Body of pancreas (tissue), 4 donors: ENCODE data around the gene RASD1. TPM values are rescaled to one million over a fixed set of nuclear protein-coding genes. Genes with fewer than 3 reads are reported as not detected.

ENCODE experiments used
- ATAC-seq: fragments of 150-250 bp; one replicate; pipeline ENCODE4 v1.9.1; 2016
- DNase-seq, 4 donors: peaks; one replicate each; pipeline ENCODE4 v3.0.0-alpha.2; 2019
- H3K27ac ChIP-seq, 4 donors: fragments of 200-600 bp; sonication (generic); 1 replicate in 3 of 4; 2 replicates in 1 of 4; pipeline versions ENCODE4 v1.5.1 to v1.6.1; 2016 to 2019; ENCODE audit warnings: mild to moderate bottlenecking in 1 of 4, mixed read lengths in 1 of 4, moderate library complexity in 1 of 4
- H3K27me3 ChIP-seq, 2 donors: fragments of 200-600 bp; sonication (generic); one replicate each; pipeline ENCODE4 v1.6.0; 2016; ENCODE audit warnings: mild to moderate bottlenecking in 1 of 2
- H3K36me3 ChIP-seq, 2 donors: fragments of 200-600 bp; sonication (generic); replicated peaks in 1 of 2; 2 replicates each; pipeline ENCODE4 v1.5.1; 2016; ENCODE audit warnings: low read depth in 2 of 2; ENCODE audit not compliant: insufficient read depth in 1 of 2
- H3K4me1 ChIP-seq: fragments of 200-600 bp; sonication (generic); one replicate; pipeline ENCODE4 v1.6.0; 2016
- H3K4me3 ChIP-seq, 2 donors: fragments of 200-600 bp; sonication (generic); 1 replicate in 1 of 2; 2 replicates in 1 of 2; pipeline ENCODE4 v1.5.1; 2016 to 2019
- H3K9me3 ChIP-seq, 3 donors: fragments of 200-600 bp; sonication (generic); 1 replicate in 2 of 3; 2 replicates in 1 of 3; pipeline ENCODE4 v1.5.1; 2016
- POLR2A ChIP-seq, 3 donors: fragments of 450-650 bp; IDR thresholded peaks; one replicate each; pipeline ENCODE4 v1.6.1; 2016; ENCODE audit warnings: antibody characterized with exemption in 3 of 3, mild to moderate bottlenecking in 2 of 3
- WGBS, 2 donors: methylation state at CpG; one replicate each; pipeline ENCODE4 v1.1.5; 2017; 5-methylcytosine and 5-hydroxymethylcytosine counted together
- intact Hi-C: fragments of 100-400 bp; cut with DNase I; formaldehyde crosslinking; loops from one replicate; pipeline ENCODE4 v1.15.1; 2023
- total RNA-seq, 2 donors: library from RNA; depleted of rRNA; stranded (reverse); fragments of >200 nt; gene quantifications; one replicate each; pipeline ENCODE4 v1.1.0, GENCODE V29; 2016
- TF ChIP-seq, protein P1 (sequence below), 7 experiments: fragments of 450-650 bp in 4 of 7; fragments of 200-600 bp in 3 of 7; sonication (generic) in 3 of 7; IDR thresholded peaks; one replicate each; pipeline ENCODE4 v1.5.1; 2016 to 2019; ENCODE audit warnings: antibody characterized with exemption in 7 of 7

RASD1 gene
- total RNA-seq, 2 donors from 2014 or later = 17.6 to 58.0 TPM

DNA sequence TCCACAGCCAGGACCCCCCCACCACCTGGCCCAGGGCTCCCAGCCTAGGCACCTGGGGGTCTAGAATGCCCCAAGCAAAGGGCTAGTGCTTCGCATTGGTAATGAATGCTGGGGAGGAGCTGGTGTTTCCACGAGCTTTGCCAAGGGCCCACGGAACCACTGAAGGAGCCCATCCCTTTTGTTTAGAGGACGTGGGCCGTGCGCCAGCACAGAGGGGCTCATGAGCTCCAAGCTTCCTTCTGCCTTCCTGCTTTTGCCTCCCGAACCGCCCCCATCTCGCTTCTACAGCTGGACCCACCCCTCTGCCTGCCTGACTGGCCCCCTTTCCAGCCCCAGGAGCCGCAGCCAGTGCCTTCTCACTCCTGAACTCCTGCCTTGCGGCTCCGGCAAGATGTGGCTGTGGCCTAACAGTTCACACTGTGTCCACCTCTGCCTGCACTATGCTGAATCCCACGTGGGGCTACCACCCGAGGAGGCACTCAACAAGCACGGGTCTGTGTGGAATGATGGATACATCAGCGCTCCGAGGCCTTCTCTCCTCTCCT is 31.8 kb upstream of the RASD1 start:
- Histone ChIP-seq H3K4me3 (no peak overlapping the region), H3K4me1 (peaks cover 26% of the 10 kb centered on the region), H3K27me3 (no peaks in the 10 kb centered on the region), H3K36me3 (no peaks in the 10 kb centered on the region), H3K27ac (no peak overlapping the region), H3K9me3 (no peaks in the 10 kb centered on the region)
- 93 to 95% methylated on average over 16 to 17 of the region's 17 CpGs for WGBS, 2 donors
- DNase-seq = no peak
- no peak for ATAC-seq
- intact Hi-C loops = no loop called here
- no peak for TF ChIP-seq POLR2A (IDR thresholded peaks at IDR 0.05)
- TF ChIP-seq, protein P1, sequence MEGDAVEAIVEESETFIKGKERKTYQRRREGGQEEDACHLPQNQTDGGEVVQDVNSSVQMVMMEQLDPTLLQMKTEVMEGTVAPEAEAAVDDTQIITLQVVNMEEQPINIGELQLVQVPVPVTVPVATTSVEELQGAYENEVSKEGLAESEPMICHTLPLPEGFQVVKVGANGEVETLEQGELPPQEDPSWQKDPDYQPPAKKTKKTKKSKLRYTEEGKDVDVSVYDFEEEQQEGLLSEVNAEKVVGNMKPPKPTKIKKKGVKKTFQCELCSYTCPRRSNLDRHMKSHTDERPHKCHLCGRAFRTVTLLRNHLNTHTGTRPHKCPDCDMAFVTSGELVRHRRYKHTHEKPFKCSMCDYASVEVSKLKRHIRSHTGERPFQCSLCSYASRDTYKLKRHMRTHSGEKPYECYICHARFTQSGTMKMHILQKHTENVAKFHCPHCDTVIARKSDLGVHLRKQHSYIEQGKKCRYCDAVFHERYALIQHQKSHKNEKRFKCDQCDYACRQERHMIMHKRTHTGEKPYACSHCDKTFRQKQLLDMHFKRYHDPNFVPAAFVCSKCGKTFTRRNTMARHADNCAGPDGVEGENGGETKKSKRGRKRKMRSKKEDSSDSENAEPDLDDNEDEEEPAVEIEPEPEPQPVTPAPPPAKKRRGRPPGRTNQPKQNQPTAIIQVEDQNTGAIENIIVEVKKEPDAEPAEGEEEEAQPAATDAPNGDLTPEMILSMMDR (IDR thresholded peaks at IDR 0.05) = no peak

DNA sequence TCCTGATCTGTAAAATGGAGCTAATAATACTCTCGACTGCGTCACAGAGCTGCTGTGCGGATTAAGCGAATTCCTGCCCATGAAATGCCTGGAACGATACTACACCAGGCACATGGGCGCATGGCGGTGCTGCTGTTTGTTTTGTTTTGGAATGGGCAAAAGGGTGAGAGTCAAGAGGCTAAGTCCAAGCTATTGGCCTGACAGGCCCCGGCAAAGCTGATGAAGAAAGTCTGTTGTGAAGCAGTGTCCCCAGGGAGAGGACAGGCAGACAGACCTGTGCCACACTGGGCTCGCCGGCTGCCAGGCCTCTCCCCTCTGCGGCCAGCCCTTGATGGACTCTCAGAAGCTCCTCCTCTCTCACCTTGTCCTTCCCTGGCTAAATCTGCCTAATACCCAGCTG is 31.3 kb upstream of the RASD1 start:
- peaks cover 31% of the 10 kb centered on the region for H3K4me1 ChIP-seq
- no peak overlapping the region for H3K27ac ChIP-seq
- intact Hi-C loops = no loop called here
- no peak overlapping the region for H3K4me3 ChIP-seq
- no peak for TF ChIP-seq POLR2A (IDR thresholded peaks at IDR 0.05)
- TF ChIP-seq, protein P1 (IDR thresholded peaks at IDR 0.05) = no peak
- ATAC-seq (no peak), DNase-seq (no peak)
- H3K27me3 ChIP-seq = no peaks in the 10 kb centered on the region
- WGBS, 2 donors = 92 to 100% methylated on average over 4 to 11 of the region's 11 CpGs
- no peaks in the 10 kb centered on the region for H3K36me3 ChIP-seq
- no peaks in the 10 kb centered on the region for H3K9me3 ChIP-seq

DNA sequence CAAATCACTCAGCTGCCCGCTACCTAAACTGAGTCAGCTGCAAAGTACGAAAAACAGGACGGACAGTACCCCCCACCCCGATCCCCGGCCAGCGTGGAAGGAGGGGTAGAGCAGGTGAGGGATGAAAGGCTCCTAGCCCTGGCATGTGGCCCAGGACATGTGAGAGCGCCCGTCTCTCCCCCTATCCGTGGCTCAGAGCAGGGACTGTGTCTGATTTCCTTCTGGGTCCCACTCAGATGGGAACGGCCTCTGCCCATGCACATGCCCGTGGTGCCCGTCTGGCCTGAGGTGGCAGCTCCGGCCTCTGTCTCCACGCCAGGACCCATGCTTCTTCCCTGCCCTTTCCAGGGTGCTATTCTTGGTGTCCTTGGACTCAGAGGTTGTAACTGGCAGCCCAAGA is 30.2 kb upstream of the RASD1 start:
- peak overlapping the region in 2 of 4 donors; percentile 6 to 26 for H3K27ac ChIP-seq
- TF ChIP-seq POLR2A (IDR thresholded peaks at IDR 0.05) = no peak
- TF ChIP-seq, protein P1 (IDR thresholded peaks at IDR 0.05) = no peak
- DNase-seq = peak in 2 of 4 donors; percentile 58 to 63
- H3K27me3 ChIP-seq = no peaks in the 10 kb centered on the region
- no peaks in the 10 kb centered on the region for H3K36me3 ChIP-seq
- intact Hi-C loops = no loop called here
- peaks cover 33% of the 10 kb centered on the region for H3K4me1 ChIP-seq
- H3K4me3 ChIP-seq = no peak overlapping the region
- ATAC-seq = no peak
- H3K9me3 ChIP-seq = no peaks in the 10 kb centered on the region
- 40 to 45% methylated on average over 10 to 14 of the region's 14 CpGs for WGBS, 2 donors

DNA sequence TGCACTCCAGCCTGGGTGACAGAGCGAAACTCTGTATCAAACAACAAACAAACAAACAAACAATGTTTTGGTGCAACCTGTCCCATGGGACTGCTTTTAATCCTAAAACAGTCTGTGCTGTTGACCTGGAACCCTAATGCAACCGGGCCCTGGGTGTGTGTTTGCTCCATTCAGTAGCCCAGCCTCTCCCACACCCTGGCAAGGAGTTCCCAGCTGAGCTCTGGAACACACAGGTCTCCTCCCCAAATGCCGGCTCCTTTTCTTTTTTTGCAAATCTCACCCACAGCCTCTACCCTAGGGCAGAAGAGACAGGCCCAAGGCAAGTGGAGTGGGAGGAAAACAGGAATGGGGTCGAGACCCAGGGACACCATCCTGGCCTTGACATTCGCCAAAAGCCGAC is 29.8 kb upstream of the RASD1 start:
- peak in 1 of 4 donors; percentile 13 for DNase-seq

More for the DNA sequence above, 29.8 kb upstream of the RASD1 start:
- 68 to 77% methylated on average over 6 of the region's 6 CpGs for WGBS, 2 donors
- ATAC-seq = no peak
- TF ChIP-seq, protein P1 (IDR thresholded peaks at IDR 0.05) = no peak
- TF ChIP-seq POLR2A (IDR thresholded peaks at IDR 0.05) = no peak
- no peaks in the 10 kb centered on the region for H3K9me3 ChIP-seq
- peaks cover 33% of the 10 kb centered on the region for H3K4me1 ChIP-seq
- H3K27ac ChIP-seq = peak overlapping the region in 2 of 4 donors; percentile 6 to 26
- intact Hi-C loops = no loop called here
- no peaks in the 10 kb centered on the region for H3K36me3 ChIP-seq
- H3K27me3 ChIP-seq = no peaks in the 10 kb centered on the region
- no peak overlapping the region for H3K4me3 ChIP-seq
